ENCODE results near the gene VANGL2.

VANGL2 gene

DNA sequence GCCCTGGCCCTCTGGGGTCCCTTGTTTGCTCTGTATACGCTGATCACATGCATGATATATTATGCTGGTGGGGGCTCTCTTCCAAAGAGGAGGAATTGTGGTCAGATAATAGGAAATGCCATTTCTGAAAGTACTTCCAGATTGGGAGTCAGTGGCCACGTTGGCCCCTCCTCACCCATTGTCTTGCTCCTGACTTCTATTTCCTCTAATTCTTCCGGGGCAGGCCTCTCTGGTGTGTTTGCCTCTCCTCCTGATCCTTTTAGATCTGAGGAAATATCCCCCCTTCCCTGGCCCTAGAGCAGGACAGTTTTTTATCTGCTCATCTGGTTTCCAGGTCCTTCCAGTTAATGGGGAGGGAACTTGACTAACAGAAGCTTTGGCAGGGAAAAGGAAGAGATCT lies 2.9 kb downstream of the VANGL2 start:
- DNase-seq (ENCODE audit: insufficient read length, low spot score) (no peak), FAIRE-seq (no peak)

GRCh38 chr1:160404094-160404493 lies 3.7 kb downstream of the VANGL2 start:
- no peak for FAIRE-seq
- DNase-seq (ENCODE audit: insufficient read length, low spot score) = no peak

DNA sequence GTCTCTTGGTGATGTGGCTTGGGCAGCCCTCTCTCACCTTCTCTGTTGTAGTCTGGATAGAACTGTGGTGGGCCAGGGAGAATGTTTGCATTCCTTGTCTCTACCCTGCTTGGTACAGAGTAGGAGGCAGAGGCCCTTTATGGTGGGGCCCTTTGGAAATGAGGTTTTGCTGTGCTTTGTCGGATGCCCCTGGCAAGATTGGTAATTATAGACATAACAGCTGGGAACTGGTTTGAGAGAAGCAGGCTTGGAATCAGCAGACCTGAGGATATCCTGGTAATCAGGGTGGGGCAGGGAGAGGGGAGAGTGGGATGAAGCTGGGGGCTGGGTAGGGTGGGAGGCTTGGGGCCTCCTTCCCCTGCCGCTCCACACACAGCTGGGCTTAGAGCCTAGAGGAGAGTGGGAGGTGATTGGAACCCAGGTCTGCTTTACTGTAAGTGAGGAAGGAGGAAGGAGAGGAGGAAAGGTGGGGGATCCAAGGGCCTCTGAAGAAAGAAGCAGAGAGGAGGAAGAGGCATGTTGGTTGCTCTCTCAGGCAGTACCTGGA lies 5.0 kb downstream of the VANGL2 start:
- no peak for FAIRE-seq

GRCh38 chr1:160406131-160406968 lies 6.0 kb downstream of the VANGL2 start:
- FAIRE-seq (no peak), DNase-seq (ENCODE audit: insufficient read length, low spot score) (no peak)

More for the DNA sequence above, 5.0 kb downstream of the VANGL2 start:
- DNase-seq (ENCODE audit: insufficient read length, low spot score) = no peak

- DNase-seq (ENCODE audit: insufficient read length, low spot score) = no peak
- FAIRE-seq = no peak
Observed at GRCh38 chr1:160407839-160408801, 7.8 kb downstream of the VANGL2 start.

- no peak for DNase-seq (ENCODE audit: insufficient read length, low spot score)
Observed at GRCh38 chr1:160408864-160409263, 8.5 kb downstream of the VANGL2 start.

DNA sequence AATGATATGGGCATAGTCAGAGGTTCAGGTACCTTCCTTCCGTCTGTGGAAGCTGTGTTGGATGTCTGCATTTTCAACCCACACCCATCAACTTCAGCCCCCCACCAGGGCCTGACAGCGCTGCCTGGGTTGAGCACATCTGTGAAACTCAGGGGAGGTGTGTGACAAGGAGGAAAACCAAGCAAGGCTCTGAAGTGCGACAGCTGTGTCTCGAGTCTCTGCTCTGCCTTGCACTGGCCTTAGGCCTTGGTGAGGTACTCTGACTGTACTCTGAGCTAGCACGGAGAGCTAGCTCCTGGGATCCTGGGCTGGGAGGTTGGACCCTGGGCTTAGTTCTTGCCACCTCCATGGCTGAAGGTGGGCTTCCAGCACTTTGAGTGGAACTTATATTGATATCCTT lies 9.1 kb downstream of the VANGL2 start:
- DNase-seq (ENCODE audit: insufficient read length, low spot score) = no peak
- no peak for FAIRE-seq

More at GRCh38 chr1:160408864-160409263, 8.5 kb downstream of the VANGL2 start:
- no peak for FAIRE-seq

DNA sequence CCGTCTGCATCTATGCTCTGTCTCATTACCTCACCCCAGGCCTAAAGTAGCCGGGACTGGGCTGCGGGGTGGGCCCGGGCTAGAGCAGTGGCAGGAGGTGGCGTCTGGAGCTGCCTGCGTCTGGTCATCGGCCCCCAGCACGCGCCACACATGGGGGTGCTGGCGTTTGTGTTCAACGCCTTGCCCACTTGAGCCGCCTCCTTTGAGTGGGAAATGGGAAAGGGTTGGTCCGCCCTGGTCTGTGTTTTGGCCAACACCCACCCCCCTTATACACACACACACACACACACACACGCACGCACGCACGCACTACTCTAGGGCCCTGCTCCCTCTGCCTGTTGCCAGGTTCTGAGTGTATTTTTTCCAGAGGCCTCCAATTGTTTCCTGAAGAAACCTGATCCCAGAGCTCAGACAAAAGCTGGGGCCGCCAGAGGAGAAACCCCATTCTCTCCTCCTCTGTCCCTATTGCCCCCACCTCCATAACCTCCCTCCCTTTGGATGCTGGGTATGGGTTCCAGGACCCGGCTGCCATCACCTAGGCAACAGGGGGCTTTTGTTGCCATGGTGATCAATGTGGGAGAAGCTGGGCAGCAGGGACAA lies 10.1 kb downstream of the VANGL2 start:
- FAIRE-seq = no peak
- no peak for DNase-seq (ENCODE audit: insufficient read length, low spot score)

GRCh38 chr1:160411271-160412027 lies 11.1 kb downstream of the VANGL2 start:
- no peak for DNase-seq (ENCODE audit: insufficient read length, low spot score)
- no peak for FAIRE-seq

DNA sequence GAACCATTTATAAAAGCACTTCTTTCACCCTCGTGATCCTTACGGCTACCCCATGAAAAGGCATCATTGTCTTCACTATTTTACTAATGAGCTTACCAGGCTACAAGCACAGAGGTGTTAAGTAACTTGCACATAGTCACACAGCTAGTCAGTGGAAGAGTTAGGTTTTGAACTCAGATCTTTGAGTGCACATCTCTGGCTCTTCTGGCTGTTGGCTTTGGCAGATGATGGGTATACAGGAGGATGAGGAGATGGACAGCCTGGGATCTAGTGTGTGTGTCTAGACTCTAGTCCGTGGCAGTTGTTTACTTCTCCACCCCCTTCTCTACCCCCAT lies 11.6 kb downstream of the VANGL2 start:
- FAIRE-seq (no peak), DNase-seq (ENCODE audit: insufficient read length, low spot score) (no peak)

DNA sequence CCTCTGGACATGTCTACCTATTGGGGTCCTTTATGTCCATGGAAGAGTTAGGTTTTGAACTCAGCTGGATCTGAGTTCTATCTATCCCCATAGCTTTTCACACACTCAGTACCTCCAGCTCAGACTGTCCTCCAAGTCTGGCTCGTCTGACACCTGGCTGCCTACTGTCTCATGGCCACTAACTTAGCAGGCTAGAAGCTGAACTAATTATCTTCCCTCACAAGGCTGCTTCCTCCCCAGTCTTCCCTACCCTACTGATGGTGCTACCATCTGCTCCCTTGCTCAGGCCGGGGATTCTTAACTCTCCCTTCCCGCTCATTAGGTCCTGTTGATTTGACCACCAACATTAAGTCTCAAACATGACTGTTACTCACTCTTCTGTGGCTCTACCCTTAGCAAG lies 13.4 kb downstream of the VANGL2 start:
- FAIRE-seq (no peak), DNase-seq (ENCODE audit: insufficient read length, low spot score) (no peak)

GRCh38 chr1:160414881-160415280 lies 14.5 kb downstream of the VANGL2 start:
- no peak for FAIRE-seq
- DNase-seq (ENCODE audit: insufficient read length, low spot score) = no peak

- no peak for FAIRE-seq
- DNase-seq (ENCODE audit: insufficient read length, low spot score) = no peak
Observed at GRCh38 chr1:160415696-160416290, 15.4 kb downstream of the VANGL2 start.

- no peak for FAIRE-seq
- no peak for DNase-seq (ENCODE audit: insufficient read length, low spot score)
Observed at GRCh38 chr1:160416369-160416768, 16.0 kb downstream of the VANGL2 start.

DNA sequence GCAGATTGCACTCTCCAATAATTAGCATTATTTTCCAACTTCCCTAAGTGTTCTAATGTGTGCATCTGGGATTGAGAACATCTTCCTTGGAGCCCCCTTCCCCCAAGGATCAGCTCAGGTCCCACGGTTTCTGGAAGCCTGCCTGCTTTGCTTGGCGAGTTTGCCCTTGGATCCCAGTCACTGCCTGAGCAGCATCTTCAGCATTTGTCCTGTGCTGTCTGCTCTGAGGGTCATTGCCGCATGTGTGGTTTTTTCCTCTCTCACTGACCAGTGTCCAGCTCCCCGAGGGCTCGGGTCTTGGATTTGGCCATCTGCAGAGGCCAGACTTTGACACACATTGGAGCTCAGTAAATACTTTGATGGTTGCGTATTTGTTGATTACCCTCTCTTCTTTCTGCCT lies 18.1 kb downstream of the VANGL2 start:
- no peak for DNase-seq (ENCODE audit: insufficient read length, low spot score)
- FAIRE-seq = no peak

DNA sequence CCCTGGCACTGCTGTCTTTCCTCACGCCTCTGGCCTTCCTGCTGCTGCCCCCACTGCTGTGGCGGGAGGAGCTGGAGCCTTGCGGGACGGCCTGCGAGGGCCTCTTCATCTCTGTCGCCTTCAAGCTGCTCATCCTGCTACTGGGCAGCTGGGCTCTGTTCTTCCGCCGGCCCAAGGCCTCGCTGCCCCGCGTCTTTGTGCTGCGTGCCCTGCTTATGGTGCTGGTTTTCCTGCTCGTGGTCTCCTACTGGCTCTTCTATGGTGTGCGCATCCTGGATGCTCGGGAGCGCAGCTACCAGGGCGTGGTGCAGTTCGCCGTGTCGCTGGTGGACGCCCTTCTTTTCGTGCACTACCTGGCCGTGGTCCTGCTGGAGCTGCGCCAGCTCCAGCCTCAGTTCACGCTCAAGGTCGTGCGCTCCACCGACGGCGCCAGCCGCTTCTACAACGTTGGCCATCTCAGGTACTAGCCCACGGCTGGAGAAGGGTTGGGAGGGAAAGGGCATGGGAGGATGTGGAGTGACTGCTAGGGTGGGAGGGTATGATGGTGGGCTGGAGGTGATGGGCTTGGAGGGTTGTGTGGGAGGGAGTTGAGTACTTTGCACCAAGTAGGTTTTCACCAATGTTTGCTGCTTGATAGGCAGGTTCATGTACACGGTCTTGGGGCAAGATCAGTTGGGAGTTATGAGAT lies 18.9 kb downstream of the VANGL2 start:
- no peak for DNase-seq (ENCODE audit: insufficient read length, low spot score)
- no peak for FAIRE-seq

DNA sequence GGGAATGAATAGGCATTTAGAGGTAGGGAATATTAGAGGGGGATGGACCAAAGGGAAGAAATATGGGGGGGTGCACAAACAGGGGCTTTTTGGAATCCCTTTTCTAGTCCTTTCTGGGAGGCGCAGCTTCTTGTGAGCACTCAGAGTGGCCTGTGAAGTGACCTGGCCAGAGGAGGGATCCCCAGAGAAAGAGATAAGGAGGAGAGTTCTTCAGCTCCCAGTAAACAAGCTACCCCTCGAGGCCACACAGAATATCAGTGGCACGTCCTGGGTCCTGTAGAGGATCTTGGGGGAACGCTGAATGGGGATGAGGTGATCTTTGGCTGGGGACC lies 19.4 kb downstream of the VANGL2 start:
- FAIRE-seq (no peak), DNase-seq (ENCODE audit: insufficient read length, low spot score) (no peak)

GRCh38 chr1:160420881-160421842 lies 20.8 kb downstream of the VANGL2 start:
- no peak for FAIRE-seq

More at GRCh38 chr1:160420881-160421842, 20.8 kb downstream of the VANGL2 start:
- no peak for DNase-seq (ENCODE audit: insufficient read length, low spot score)
